DMS79 treated with DMSO at 0.1 percent for 48 hours (cell line): Measurements from ENCODE around the gene LBHD2.
"Not testable (repeated sequence)": the region's sequence is repeated elsewhere in the genome, so short reads cannot be mapped to it uniquely, and the experiment has no call there.

Experiments used
- DNase-seq: peaks from one replicate; lab custom pipeline; 2025; lab: John Stamatoyannopoulos, UW

Gene LBHD2

DNA sequence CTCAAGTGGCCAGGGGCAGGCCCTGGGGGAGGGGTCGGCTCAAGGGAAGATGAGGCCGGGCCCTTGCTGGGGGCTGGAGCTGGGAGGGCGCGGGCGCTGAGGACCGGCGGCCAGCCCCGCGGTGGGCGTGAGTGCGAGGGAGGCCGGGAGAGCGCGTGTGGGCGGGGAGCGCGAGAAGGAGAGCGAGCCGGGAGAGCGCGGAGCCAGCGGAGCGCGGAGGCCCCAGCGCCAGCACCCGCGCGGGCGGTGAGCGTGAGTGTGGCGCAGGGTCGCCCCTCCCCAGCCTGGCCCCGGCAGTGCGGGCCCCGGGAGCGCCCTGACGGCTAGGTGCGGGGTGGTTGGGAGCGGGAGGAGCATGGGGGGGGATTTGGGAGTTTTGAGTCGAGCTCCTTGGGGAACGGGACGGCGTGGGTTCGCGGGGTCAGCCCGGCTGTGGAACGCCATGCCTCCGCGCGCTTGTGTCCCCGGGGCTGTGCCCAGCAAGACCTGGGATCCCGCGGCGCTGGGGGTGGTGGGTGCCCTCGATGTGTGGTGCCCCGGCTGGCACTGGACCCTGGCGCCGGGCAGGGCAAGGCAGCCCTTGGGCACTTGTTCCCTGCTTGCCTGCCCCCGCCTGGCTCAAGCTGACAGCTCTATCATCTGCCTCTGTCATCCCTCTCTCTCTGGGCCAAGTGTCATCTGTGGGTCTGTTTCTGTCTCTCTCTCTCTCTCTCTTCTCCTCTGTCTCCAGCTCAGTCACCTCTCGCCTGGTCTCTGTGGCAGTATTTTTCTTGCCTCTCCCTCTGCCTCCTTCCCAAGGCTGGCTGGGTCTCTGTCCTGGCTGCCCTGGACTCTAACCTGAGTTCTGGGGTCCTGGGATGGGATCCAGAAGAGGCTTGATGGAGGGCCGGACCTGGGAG lies at the start of gene LBHD2:
Gene LBHD2 (plus strand): TSS at position 190 of the 899 bp plus-strand sequence. CDS start 1,803 bp downstream, outside the sequence.
- DNase-seq: no peak

DNA sequence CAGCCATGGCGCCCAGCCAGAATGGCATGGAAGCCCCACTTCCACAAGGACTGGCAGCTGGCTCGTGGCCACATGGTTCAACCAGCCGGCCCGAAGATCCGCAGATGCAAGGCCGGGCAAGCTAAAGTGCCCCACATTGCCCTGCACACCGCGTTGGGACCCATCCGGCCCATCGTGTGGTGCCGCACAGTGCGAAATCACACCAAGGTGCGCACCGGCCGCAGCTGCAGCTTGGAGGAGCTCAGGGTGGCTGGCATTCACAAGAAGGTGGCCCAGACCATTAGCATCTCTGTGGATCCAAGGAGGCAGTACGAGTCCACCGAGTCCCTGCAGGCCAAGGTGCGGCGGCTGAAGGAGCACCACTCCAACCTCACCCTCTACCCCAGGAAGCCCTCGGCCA lies 42.5 kb upstream of the LBHD2 start:
- no peak for DNase-seq

GRCh38 chr14:103043257-103044015 lies 40.6 kb upstream of the LBHD2 start:
- no peak for DNase-seq

GRCh38 chr14:103045371-103045869 lies 38.6 kb upstream of the LBHD2 start:
- no peak for DNase-seq

DNA sequence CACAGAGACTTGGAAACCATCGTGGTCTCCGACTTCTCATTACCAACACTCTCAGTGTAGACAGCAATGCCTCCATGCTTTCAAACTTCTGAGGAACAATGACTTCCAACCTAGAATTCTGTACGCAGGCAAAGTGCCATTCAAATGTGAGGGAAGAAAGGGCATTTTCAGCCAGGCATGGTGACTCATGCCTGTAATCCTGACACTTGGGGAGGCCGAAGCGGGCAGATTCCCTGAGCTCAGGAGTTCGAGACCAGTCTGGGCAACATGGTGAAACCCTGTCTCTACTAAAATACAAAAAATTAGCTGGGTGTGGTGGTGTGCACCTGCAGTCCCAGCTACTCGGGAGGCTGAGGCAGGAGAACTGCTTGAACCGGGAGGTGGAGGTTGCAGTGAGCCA lies 36.6 kb upstream of the LBHD2 start:
- DNase-seq: not testable (repeated sequence)

DNA sequence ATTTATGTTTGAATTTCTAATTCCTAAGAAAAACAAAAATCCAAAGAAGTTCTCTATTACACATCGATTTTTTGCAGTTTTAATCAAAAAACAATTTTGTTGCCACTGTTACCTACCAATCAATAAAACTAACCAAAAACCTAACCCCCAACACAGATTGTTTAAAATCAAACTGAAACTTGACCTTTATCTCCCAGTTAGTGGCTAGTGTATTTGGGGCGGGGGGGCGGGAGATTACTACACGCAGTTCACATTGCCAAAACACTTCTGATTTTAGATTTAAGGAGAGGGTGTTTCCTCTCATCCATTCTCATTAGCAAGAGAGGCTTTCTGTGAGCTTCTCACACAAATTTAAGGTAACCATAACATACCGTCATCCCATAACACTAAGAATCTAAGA lies 33.1 kb upstream of the LBHD2 start:
- DNase-seq: no peak

DNA sequence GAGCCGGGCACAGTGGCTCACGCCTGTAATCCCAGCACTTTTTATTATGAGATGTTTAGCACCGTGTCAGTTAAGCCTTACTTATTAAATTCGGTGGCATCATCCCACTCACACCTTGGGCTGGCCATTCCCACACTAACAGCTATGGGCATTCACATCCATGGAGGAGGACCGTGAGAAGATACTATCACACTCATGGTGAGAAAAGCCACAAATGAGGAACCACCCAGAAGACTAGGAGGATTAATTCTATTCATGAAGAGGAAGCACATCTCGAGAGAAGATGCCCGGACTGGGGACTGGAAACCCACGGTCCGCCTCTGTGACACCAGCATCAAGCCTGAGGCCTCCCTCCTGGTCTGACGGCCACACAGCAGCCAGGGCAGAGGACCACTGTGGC lies 31.6 kb upstream of the LBHD2 start:
- no peak for DNase-seq

DNA sequence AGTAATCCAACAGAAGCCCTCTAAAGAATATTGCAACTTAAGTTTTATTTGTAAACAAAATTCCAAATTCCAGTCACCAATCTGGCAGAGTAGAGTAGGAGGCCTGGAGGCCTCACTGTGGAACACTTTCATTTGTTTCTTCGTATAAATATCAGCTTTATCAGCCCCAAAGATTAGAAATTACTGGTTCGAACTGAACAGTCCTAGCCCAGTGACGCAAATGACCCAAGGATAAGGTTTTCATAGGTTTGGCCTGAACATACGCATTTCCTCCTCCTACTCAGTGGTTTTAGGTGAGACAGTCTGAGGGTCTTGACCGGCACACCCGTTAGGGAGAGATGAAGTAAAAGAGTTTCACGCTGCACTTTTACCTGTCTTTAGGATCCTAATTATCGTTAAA lies 28.3 kb upstream of the LBHD2 start:
- DNase-seq: no peak

DNA sequence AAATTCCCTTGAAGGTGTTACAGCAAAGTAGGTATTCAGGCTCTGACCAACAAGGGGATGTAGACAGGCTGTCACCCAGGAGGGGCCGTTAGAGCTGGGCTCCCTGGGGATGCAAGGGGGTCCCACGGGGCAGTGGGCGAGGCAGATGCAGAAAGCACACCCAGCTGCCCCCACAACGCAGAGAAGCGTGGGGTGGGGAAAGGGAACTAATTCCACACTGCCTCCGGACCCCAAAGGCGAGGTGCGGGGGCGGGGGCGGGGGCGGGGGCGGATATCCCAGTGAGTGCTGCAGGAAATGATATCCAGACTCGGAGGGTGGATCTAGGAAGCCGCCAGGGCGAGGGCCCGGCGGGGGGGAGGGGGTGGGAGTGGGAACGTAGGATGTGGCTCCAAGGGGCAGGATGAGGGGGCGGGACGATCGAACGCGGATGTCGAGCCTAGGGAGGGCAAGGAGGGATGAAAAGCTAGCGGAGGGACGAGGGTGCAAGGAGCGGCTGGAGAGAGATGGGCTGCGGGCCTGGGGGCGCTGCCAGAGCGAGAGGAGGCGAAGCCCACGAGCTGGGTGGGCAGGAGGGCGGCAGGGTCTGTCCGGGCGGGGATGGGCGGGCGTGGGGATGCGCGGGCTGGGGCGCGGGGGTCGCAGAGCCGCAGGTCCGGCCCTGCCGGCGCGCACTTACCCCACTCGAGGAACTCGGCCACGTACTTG lies 27.5 kb upstream of the LBHD2 start:
- peak; percentile 31 for DNase-seq

DNA sequence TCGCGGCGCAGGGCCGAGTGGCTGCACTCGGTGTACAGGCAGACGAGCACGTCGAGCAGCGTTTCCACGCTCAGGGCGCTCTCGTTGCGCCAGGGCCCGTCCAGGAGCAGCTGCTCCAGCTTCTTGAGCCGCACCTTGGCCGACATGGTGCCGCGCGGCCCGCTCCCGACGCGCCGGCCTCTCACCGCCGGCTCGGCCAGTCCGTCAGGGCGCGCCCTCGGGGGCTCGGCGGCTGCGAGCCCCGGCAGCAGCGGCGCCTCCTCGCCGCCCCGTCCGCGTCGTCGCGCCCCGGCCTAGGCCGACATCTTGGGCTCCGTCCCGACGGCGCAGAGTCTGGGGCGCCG lies 27.0 kb upstream of the LBHD2 start:
- DNase-seq: no peak

GRCh38 chr14:103057372-103058163 lies 26.4 kb upstream of the LBHD2 start, which contains the start of gene CDC42BPB:
TSS of gene CDC42BPB (minus strand) at chr14:103057549. CDS start at chr14:103057173, 376 bp downstream.
- peak; percentile 93 for DNase-seq

- DNase-seq: no peak
Measured at GRCh38 chr14:103058164-103059055, 25.6 kb upstream of the LBHD2 start.

DNA sequence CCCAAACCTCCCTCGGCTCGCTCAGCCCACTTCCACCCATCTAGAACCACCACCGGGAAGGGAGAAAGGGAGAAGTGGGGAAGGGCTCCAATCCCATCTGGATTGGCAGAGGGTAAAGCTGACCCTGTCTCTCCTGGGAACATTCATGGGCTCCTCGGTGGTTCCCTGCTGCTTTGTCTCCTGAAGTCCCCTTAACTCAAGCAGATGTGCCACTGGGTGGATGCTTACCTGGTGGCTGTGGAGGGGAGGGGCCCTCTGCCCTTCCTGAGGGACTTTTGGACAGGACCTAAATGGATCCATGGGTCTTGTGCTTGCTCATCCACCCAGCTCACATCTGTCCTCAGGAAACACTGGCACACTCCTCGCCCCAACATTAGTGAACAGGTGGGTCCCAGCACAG lies 24.5 kb upstream of the LBHD2 start:
- DNase-seq: no peak

DNA sequence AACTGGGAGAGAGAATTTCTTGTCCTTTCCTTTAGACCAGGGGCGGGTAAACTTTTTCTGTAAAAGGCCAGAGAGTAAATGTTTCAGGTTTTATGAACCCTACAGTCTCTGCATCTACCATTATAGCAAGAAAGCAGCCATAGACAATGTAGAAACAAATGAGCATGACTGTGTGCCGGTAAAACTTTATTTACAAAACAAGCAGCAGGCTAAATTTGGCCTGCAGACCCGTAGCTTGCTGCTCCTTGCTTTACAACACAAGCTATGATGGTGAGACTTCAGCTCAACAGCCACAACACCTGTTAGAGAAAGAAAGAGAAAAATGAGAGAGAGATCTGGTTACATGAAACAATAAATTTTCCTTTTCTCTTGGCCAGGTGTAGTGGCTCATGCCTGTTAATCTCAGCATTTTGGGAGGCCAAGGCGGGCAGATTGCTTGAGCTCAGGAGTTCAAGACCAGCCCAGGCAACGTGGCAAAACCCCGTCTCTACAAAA lies 22.5 kb upstream of the LBHD2 start:
- DNase-seq: no peak

- no peak for DNase-seq
Measured at GRCh38 chr14:103064436-103064835, 19.6 kb upstream of the LBHD2 start.

DNA sequence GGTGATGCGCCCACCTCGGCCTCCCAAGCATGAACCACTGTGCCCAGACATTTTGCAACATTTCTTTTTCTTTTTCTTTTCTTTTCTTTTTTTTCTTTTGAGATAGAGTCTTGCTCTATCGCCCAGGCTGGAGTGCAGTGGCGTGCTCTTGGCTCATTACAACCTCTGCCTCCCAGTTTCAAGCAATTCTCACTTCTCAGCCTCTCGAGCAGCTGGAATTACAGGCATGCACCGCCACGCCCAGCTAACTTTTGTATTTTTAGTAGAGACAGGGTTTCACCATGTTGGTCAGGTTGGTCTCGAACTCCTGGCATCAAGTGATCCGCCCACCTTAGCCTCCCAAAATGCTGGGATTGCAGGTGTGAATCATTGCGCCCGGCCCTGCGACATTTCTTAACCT lies 19.0 kb upstream of the LBHD2 start:
- DNase-seq: no peak

GRCh38 chr14:103065861-103066260 lies 18.1 kb upstream of the LBHD2 start:
- no peak for DNase-seq

- no peak for DNase-seq
Measured at GRCh38 chr14:103066399-103066798, 17.6 kb upstream of the LBHD2 start.

- no peak for DNase-seq
Measured at GRCh38 chr14:103067231-103067954, 16.6 kb upstream of the LBHD2 start.
